GM19193 (cell line): ENCODE data around the gene MAPKBP1.
A peak's percentile ranks its signal among the peaks of the same experiment; 100 is the strongest.

ENCODE experiments used
- POLR2A ChIP-seq: IDR thresholded peaks from 4 replicates; pipeline ENCODE4 v1.6.1; 2011; ENCODE audit not compliant: insufficient read depth, insufficient read length; ENCODE audit errors: extremely low read depth

Gene MAPKBP1

DNA sequence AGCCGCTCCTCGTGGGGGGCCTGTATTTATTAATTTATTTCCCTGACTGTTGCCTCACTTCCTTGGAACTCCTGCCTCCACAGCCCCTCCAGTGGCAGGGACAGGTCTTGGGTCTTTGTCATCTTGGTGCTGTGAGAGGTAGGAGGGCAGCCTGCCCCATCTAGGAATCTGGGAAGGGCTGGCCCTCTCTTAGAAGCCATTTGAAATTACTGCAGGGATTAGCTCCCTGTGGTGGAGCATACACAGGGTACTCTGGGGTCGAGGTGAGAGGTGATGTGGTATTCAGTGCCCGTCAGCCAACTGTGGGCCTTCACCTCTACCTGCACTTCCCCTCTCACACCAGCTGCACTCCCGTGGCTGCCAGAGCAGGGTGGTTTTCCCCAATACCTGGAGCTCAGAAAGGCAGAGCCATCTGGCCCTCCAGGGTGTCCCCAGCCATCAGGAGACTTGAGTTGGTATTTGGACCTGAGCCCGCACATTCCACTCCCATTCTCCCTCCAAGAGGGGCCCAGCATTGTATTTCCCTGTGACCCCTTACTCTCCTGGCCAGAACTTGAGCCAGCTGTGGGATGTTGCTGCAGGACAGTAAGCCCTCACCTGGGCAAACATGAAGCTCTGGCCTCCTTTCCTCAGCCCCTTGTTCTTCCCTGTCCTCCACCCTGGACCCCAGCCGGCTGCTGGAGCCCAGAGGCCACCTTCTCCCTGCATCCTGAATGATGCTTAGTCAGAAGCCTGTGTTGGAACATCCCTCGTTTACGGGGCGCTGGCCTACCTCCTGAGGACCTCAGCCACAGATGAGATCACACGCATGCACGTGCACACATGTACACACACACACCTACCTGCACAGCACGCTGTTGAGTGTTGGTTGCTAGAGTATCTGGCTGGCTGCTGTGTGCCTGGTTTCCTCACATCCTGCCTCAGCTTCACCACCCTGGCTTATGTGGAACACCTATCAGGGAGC is 51.6 kb downstream of the MAPKBP1 start:
- no peak for TF ChIP-seq POLR2A

DNA sequence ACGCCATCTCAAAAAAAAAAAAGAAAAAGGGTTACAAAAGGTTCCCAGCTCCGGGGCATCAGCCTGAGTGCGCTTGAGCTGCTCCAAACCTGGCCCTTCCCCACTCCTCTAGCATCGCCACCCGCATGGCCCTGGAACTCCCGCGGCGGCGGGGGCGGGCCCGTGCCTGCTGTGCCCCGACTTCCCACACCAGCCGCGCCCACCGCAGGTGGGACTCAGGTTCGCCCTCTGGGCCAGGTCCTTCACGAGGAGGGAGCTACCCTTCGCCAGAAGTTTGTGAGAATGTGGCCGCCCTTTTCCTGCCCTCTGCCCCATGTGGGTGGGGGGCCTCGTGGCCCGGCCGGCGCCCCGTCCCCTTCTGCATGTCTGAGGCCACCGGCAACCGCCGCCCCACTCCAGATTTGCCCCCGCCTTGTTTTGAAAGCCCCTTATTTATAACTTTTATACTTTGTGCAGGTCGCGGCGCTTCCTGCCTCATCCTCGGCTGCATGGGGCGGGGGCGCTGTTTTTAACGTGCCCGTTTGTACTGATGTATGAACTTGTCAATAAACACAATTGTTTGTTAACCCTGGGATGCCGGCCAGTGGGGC is 53.1 kb downstream of the MAPKBP1 start:
- no peak for TF ChIP-seq POLR2A

DNA sequence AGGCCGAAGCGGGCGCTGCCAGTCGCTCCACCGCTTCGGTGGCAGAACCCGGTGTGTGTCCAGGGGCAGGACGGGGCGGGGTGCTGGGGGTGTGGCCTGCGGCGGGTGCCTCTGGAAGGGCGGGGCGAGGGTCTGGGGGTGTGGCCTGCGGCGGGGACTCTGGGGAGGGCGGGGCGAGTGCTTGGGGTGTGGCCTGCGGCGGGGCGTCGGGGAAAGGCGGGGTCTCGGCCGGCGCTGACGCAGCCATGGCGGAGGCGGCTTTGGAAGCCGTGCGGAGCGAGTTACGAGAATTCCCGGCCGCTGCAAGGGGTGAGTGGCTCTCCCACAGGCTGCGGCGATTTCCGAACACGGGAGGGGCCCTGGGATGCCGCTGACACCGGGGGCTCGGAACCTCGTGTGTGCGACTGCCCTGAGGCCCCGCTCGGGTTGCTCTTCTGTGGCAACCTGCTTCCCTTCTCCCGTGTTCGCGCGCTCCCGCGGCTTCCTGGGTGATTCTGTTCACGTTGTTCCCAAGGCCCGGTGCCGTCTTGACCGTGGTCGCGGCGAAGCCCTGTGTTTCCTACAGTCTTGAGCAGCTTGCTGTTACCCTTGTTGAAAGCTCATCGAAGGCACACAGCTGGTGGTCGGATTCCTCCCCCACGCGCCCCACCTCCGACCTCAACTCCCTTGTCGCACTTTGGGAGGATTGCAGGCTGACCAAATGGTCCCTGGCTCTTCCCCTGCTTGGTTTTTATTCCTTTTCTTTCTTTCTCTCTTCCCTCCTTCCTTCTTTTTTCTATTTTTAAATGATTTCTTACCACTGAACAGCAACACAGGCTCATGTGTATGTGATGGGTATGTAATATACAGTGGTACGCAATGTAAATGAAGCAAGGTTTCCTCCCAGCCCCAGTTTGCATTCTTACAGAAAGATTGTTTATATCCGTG is 53.9 kb downstream of the MAPKBP1 start, which contains the start of gene JMJD7:
Gene JMJD7 (plus strand): TSS at position 213 of the 927 bp plus-strand sequence. CDS start 33 bp downstream, at position 246.
- peak; percentile 71 for TF ChIP-seq POLR2A

DNA sequence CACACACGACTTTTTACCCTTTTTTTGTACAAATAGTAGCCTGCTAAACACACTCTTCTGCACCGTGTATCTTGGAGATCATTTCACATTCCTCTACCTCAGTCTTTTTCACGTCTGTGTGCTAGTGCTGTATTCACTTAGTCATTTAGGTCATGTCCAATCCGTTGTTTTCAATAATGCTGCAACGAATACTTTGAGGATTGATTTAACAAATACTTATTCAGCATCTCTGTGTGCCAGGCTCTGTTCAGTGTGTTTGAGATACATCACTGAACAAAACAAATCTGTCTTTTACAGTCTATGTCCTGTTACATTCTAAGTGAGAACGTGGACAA is 54.5 kb downstream of the MAPKBP1 start:
- TF ChIP-seq POLR2A: no peak

DNA sequence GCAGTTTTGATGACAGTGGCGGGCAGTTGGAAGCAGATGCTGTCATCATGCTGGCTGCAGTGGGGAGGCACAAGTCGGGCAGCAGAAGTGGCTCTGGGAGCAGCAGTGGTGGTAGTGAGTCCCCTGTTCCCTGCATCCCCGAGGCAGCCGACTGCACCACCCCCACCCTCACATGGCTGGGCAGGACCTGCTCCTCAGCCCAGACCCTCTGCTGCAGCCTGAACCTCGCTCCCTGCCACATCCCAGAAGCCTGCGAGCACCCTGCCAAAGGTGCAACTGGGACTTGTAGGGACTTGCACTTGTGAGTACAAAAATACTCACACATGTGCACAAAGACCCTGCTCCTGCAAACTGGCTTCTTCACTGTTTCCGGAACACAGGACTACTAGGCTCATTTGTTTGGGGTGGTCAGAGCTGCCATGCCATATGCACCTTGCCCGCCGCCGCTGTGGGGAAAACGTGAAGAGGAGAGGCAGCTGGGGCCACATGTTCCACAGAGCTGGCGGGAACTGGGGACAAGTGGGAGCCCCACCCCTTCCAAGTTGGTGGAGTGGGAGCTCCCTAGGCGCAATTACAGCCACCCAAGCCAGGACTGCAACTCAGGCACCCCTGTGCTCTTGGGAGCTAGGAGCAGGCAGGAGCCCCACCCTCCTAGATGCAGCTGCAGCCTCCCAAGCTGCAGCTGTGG is 55.8 kb downstream of the MAPKBP1 start:
- no peak for TF ChIP-seq POLR2A

DNA sequence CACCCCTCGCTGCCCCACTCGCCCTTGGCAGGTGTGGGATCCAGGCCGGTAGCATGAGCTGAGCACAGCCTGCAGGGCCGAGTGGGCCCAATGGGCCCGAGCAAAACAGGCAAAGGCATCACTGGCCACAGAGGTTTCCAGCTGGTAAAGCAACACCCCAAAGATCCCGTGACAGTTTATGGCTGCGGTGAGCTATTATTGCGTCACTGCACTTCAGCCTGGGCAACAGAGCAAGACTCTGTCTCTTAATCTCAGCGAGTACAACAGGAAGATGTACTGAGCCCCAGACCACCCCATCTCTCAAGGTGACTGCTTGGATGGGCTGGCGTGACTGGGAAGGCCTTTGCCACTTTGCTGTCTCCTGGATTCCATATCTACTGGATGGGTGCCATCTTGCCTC is 57.9 kb downstream of the MAPKBP1 start:
- no peak for TF ChIP-seq POLR2A

DNA sequence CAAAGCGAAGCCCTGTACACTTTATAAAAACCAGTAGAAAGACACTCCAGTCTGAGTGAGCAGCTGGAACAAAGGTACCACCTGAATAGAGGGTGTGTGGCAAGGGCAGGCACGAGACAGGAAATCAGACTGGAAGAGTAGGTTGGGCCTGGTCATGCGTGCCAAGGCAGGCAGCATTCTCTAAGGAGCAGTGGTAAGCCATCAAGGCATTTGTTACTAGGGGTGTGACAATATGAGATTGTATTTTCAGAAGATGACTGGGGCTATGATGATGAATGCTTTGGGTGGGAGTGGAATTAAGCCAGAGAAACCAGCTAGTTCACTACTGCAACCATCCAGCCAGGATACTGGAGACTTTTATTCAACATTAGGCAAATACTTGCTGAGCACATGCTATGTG is 58.6 kb downstream of the MAPKBP1 start:
- TF ChIP-seq POLR2A: no peak

DNA sequence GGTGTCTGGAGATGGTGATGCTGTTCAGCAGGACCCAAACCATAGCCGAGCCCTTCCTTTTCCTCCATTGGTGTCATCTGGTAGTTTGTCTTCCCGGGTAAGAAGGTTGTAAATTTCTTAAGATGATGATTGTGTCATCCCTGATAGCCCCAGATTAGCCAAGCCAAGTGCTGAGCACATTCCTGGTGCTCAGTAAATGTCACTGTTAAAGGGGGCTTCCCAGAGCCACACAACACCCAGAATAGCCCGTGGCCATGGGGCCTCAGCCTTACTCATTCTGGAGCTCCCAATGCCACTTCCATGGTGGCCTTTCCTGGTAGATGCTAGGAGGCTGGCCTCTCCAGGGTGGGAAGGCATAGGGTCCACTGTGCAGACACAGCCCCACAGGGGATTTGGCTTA is 59.8 kb downstream of the MAPKBP1 start:
- TF ChIP-seq POLR2A: no peak

DNA sequence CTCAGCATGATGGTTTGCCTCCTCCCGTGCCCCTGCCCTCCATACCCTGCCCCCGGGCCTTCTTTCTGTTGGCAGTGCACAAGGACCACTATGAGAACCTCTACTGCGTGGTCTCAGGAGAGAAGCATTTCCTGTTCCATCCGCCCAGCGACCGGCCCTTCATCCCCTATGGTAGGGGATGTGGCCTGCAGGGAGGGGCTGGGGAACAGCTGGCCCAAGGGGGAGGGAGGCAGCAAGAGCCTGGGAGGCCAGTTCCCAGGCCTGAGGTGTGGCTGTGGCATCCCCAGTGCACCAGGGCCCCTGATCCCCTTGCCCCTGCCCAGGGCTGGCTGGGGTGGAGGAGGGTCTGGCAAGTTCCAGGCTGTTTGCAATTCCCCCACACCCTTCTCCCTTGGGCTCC is 61.8 kb downstream of the MAPKBP1 start:
- no peak for TF ChIP-seq POLR2A

DNA sequence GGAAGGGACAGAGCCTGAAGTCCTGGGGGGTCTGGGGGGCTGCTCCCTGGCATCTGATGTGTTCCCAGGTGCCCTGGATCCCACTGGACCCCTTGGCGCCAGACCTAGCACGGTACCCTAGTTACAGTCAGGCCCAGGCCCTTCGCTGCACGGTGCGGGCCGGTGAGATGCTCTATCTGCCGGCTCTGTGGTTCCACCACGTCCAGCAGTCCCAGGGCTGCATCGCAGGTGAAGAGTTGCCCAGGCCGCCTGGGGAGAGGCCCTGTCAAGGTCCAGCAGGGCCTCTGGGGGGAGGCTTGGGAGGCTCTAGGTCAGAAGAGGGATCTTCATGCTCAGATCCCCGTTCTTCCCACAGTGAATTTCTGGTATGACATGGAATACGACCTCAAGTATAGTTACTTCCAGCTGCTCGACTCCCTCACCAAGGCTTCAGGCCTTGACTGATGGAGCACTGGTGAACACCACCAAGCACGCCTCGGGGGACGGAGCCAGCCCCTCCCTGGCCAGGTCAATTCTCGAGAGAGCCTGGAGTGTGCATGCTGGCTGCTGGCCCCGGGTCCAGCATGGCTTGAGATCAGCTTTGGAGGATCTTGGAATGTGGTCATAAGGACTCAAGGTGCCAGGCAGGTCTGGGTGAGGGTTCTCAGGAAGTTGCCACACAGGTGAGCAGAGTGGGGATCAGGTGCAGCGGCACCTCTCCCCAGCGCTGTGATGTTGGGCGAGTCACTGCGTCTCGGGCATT is 62.6 kb downstream of the MAPKBP1 start:
- no peak for TF ChIP-seq POLR2A

DNA sequence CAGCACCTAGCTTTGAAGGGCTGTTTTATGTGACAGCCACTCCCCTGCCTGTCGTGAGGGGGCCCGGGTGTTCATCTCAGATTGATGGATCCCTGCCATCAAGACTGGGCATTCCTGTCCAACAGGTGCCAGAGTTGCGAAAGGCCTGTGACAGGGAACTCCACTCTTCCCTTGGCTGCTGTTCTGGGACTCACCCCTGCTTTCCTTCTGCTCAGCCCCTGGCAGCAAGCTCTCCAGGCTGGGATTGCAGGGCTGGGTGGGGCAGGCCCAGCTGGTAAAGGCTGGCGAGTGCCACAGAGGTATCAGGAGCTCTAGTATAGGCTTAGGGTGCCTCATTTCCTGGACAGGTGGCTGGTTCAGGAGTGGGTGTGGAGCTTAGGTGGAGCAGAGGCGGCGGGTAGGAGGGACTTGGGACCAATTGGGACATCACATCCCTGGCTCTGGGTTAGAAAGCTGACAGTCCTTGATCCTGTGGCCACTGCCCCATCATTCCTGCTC is 64.2 kb downstream of the MAPKBP1 start, which contains the start of gene PLA2G4B:
Gene PLA2G4B (plus strand): TSS at position 448 of the 498 bp plus-strand sequence. CDS start 67 bp downstream, outside the sequence.
- no peak for TF ChIP-seq POLR2A

DNA sequence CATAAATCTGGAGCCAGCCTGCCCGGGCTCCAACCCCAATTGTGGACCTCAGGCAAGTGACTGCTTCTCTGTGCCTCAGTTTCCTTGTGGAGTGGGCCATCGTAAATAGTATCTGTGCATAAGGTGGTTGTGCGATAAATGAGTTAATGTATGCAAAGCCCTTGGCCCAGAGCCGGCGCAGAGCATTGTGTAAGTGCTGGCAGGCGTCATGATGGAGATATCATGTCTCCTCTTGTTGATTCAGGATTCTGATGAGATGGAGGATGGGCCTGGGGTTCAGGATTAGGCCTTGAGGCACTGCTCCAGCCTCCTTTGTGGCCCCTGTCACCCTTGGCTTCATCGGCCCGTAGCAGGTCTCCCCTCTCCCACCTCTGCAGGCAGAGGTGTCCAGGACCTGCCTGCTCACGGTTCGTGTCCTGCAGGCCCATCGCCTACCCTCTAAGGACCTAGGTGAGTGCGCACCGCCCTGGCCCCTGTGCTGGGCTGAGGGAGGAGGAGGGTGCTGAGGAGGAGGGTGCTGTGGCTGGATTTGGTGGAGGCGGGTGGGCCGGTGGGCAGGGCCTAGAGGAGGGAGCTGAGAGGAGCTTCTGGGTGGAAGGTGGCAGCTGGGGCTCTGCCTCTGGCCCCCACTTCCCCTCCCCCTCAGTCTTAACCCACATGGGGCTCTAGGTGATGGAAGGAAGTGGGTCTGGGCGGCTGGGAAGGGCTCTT is 65.7 kb downstream of the MAPKBP1 start:
- no peak for TF ChIP-seq POLR2A

DNA sequence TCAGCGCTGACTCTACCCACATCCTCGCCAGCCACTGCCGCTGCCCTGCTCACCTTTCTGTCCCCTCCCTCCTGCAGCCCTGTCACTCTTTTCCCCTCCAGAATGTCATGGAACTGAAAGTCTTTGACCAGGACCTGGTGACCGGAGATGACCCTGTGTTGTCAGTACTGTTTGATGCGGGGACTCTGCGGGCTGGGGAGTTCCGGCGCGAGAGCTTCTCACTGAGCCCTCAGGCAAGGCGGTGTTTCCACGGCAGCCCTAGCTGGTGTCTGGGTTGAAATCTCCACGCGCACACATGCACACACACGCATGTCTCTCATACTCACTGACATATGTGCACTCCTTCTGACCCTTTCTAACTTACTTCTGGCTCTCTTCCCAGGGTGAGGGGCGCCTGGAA is 66.4 kb downstream of the MAPKBP1 start:
- TF ChIP-seq POLR2A: no peak
